ENCODE results near the gene UQCC2.

Gene UQCC2

GRCh38 chr6:33671744-33672072 is 39.8 kb downstream of the UQCC2 start:
- DNase-seq: no peak

GRCh38 chr6:33670971-33671743 is 40.3 kb downstream of the UQCC2 start:
- DNase-seq: no peak

- DNase-seq: no peak
These were observed 41.3 kb downstream of the UQCC2 start for GRCh38 chr6:33670086-33670660.

GRCh38 chr6:33668914-33669313 is 42.6 kb downstream of the UQCC2 start:
- DNase-seq: no peak

- DNase-seq: no peak
These were observed 43.2 kb downstream of the UQCC2 start for GRCh38 chr6:33668328-33668727.

GRCh38 chr6:33667776-33668175 is 43.7 kb downstream of the UQCC2 start:
- DNase-seq: no peak

GRCh38 chr6:33667072-33667471 is 44.4 kb downstream of the UQCC2 start:
- DNase-seq: no peak

GRCh38 chr6:33665957-33666356 is 45.5 kb downstream of the UQCC2 start:
- DNase-seq: no peak

GRCh38 chr6:33664506-33665057 is 46.9 kb downstream of the UQCC2 start:
- no peak for DNase-seq

GRCh38 chr6:33663727-33664449 is 47.6 kb downstream of the UQCC2 start:
- DNase-seq: no peak

GRCh38 chr6:33663028-33663427 is 48.5 kb downstream of the UQCC2 start:
- no peak for DNase-seq

- DNase-seq: no peak
These were observed 49.2 kb downstream of the UQCC2 start for GRCh38 chr6:33662318-33662717.

GRCh38 chr6:33661106-33661838 is 50.2 kb downstream of the UQCC2 start:
- no peak for DNase-seq

GRCh38 chr6:33659986-33660385 is 51.5 kb downstream of the UQCC2 start:
- DNase-seq: no peak

GRCh38 chr6:33658982-33659689 is 52.4 kb downstream of the UQCC2 start:
- DNase-seq: no peak

- no peak for DNase-seq
These were observed 54.7 kb downstream of the UQCC2 start for GRCh38 chr6:33656844-33657243.

- DNase-seq: peak; percentile 36 to 38 (median 38)
These were observed 56.5 kb downstream of the UQCC2 start for GRCh38 chr6:33654831-33655554.

- DNase-seq: no peak
These were observed 59.5 kb downstream of the UQCC2 start for GRCh38 chr6:33652002-33652401.

- no peak for DNase-seq
These were observed 60.1 kb downstream of the UQCC2 start for GRCh38 chr6:33651403-33651802.

Data from suppressor macrophage treated with lipopolysaccharide for 1 hour (primary cell).